GDM1 (cell line): Measurements from ENCODE around the gene HCK.
A peak's percentile ranks its signal among the peaks of the same experiment; 100 is the strongest.
"Not testable (repeated sequence)": the region's sequence is repeated elsewhere in the genome, so short reads cannot be mapped to it uniquely, and the experiment has no call there.

Experiments used
- DNase-seq: peaks from one replicate; lab custom pipeline; 2025; lab: John Stamatoyannopoulos, UW

Gene HCK

DNA sequence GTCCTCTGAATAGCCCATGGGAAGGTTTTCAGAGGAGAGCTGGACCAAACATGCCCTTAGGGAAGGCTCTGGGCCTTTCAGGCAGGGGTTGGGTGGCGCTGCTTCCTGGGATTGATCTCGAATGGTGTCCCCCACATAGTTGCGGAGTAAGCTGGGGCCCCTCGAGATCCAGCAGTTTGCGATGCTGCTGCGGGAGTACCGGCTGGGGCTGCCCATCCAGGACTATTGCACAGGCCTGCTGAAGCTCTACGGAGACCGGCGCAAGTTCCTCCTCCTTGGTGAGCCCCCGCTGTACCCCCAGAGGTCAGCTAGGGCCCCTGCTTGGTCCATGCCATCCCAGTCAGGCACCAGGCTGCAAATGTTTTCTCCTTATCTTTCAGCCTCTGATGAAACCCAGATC is 22.5 kb upstream of the HCK start:
- DNase-seq, result no peak

DNA sequence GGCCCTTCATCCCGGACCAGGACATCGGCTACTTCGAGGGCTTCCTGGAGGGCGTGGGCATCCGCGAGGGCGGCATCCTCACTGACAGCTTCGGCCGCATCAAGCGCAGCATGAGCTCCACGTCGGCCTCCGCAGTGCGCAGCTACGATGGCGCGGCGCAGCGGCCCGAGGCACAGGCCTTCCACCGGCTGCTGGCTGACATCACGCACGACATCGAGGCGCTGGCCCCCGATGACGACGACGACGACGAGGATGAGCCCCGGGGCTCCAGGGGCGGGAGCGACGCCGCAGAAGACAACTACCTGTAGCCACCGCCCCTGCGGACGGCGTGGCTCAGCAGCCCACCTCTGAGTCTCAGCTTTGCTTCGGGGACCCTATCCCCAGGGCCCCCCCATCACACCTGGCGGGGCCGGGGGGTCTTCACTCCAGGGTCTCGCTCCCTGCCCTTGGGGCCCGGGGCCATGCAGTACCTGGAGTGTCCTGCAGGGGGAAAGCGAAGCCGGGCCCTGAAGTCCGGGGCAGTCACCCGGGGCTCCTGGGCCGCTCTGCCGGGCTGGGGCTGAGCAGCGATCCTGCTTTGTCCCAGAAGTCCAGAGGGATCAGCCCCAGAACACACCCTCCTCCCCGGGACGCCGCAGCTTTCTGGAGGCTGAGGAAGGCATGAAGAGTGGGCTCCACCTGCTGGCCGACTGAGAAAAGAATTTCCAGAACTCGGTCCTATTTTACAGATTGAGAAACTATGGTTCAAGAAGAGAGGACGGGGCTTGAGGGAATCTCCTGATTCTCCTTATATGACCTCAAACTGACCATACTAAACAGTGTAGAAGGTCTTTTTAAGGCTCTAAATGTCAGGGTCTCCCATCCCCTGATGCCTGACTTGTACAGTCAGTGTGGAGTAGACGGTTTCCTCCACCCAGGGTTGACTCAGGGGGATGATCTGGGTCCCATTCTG is 20.8 kb upstream of the HCK start:
- peak; percentile 13 for DNase-seq

DNA sequence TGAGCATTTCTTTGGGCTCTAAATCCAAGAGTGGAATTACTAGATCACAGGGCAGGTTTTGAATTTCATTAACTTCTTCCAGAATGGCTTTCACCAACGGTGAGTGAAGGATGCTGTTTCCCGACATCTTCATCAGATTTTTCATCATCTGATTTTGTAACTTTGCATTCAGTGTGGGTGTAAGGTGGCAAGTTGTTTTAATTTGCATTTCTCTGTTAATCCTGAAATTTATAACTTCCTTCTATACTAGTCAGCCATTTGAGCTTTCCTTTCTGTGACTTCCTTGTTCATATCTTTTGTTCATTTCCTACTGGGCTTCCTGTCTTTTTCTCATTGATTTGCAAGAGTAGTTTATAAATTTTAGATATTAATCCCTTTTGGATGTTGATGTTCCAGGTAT is 18.7 kb upstream of the HCK start:
- DNase-seq, result no peak

DNA sequence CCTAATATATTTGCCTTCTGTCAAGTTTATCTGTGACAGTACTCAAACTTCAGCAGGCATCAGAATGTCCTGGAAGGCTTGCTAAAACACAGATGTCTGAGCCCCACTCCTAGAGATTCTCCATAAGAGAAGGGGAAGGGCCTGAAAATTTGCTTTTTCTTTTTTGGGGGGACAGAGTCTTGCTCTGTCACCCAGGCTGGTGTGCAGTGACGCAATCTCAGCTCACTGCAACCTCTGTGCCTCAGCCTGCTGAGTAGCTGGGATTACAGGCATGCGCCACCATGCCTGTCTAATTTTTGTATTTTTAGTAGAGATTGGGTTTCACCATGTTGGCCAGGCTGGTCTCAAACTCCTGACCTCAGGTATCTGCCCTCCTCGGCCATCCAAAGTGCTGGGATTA is 18.3 kb upstream of the HCK start:
- DNase-seq, result not testable (repeated sequence)

GRCh38 chr20:32034581-32035425 is 17.2 kb upstream of the HCK start:
- DNase-seq, result peak; percentile 51

DNA sequence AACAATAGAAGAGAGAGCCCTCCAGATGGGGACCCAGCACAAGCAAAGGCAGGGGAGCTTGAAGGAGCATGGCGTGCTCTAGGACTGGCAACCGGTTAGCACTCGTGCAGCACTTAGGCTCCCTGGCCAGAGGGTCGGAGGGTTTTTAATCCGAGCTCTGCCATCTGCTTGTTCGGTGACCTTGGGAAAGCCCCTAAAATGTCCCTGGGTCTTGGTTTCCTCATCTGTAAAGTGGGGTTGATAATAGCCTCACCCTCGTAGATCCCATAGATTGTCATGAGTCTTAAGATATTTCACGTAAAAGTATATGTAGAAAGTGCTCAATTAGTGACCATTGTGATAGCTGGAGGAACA is 16.6 kb upstream of the HCK start:
- DNase-seq, result no peak

GRCh38 chr20:32036252-32036651 is 15.8 kb upstream of the HCK start:
- DNase-seq, result no peak

GRCh38 chr20:32036716-32037485 is 15.1 kb upstream of the HCK start:
- no peak for DNase-seq

DNA sequence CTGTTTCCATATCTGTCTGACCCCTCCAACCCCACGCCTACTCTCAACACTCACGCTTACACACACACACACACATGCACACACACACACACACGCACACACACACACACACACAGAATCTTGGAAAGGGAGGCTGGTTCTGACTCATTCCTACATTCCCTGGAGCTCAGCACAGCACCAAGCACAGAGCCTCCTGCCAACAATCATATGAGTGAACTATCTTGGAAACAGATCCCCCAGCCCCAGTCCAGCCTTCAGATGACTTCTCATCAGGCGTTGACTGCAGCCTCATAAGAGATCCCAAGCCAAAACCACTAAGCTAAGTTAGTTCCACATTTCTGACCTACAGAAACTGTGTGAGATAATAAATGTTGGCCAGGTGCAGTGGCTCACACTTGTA is 14.1 kb upstream of the HCK start:
- no peak for DNase-seq

DNA sequence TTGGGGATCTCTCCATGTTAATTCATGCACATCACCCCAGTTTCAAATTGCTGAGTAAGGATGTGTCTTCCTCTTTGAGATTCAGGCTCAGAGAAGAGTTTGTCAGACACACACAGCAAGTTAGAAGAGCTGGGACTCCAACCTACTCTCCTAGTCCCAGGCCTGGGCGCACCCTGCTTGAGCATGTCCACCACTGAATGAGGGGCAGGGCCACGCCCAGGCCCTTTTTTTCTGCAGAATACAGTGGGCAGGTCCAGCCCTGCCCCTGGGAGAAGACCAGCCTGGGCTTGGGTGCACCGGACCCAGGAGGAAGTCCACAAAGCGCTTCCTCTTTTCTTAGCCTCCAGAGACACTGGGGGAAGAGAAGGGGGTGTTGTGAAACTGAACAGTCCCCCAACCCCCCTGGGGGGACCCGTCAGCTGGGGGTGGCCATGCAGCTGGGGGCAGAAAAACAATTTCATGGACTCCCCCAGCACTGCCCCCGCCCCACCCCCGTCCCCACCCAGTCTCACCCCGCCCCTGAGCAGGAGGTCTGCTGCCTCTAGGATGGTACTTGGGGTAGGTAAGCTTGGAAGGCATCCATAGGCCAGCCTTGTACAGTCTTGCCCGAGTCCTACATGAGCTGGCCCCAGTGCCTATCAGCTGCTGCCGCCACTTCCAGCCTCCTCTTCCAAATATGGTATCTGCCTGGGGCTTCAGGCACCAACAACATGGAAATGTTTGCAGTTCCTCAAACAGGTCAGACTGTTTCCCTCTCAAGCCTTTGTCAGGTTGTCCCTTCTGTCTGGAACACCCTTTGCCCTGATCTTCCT is 11.7 kb upstream of the HCK start:
- peak; percentile 78 for DNase-seq

GRCh38 chr20:32045999-32046398 is 6.0 kb upstream of the HCK start:
- no peak for DNase-seq

DNA sequence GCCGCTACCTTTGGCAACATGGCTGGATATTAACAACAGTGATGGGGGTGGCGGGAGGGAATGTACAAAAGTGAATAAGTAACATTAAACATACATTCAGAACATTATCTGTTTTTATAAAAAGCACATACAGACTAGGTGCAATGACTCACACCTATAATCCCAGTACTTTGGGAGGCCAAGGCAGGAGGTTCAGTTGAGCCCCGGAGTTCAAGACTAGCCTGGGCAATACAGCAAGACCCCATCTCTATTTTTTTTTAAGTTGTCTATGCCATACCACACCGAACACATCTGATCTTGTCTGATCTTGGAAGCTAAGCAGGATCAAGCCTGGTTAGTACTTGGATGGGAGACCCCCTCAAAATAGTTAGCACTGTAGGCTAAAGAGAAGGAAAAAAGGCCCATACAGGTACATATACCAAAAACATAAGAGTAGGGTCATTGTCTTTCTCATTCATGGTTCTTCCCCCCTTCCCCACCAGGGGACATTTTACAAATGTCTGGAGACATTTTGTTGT is 1.7 kb upstream of the HCK start:
- DNase-seq, result no peak

DNA sequence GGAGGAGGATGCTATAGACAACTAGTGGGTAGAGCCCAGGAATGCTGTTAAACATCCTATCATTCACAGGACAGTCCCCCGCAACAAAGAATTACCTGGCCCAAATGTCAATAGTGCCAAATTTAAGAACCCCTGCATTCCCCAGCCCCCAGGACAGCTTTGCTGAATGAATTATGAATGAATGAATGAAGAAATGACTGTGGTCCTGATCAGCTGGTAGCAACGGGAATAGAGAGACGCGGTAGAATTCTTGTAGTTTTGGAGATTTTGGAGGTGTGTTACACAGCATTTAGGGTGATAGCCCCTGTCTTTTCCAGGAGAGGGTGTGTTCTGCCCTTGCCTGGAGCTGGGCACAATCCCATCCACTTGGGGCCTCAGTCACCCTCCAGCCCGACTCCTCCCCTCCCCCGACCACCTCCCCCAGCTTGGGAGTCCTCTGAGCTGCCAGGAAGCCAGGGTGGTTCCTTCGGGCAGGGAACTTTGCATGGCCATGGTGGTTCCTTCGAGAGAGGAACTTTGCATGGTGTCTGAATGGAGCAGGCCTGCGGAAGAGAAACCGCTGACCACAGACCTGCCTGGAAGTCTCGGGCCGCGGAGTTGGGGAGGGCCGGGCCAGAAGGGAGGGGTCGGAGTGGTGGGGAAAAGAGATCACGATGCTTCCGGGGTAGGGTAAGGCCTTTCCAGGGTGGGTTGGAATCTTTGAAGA is 1.0 kb upstream of the HCK start:
- peak; percentile 90 for DNase-seq

- no peak for DNase-seq
Observed at GRCh38 chr20:32051720-32052089, 337 bp upstream of the HCK start.

DNA sequence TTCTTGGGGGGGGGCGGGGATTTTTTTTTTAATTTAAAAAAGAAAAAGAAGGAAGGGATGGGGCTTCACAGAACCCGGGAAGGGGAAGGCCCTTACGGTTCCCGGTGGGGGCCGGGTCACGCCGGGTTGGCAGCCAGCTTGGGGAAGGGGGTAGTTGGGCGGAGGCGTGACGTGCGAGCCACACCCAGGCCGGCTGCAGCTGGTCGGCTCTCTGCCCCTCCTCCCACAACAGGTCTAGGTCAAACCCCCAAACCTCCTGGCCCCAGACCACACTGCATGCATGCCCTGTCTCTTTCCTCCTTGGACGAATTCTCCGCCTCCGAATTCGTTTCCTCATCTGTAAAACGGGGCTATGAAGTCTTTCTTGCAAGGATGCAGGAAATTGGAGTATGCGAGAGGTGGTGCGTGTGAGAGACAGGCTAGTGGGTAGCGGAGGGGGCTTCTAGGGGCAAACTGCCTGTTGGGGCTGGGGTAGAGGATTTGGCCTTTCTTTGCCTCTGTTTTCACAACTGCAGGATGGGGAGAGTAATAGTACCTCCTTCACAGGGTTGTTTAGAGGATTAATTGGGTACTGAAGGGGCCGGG is 828 bp downstream of the HCK start:
- DNase-seq, result peak; percentile 80

DNA sequence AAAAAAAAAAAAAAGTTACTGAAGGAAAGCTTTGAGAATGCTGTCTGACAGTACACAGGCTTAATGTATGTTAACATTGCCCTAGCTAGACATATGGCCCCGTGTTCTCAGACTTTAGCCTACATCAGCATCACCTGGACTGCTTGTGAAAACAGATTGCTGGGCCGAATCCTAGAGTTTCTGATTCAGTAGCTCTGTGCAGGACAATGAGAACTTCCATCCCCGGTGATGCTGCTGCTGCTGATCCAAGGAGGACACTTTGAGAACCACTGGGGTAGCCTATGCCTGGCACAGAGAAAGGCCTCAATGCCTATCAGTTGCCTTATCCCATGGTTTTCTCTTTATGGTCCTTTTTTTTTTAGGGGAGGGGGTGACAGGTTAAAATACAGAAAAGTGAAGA is 1.6 kb downstream of the HCK start:
- no peak for DNase-seq

DNA sequence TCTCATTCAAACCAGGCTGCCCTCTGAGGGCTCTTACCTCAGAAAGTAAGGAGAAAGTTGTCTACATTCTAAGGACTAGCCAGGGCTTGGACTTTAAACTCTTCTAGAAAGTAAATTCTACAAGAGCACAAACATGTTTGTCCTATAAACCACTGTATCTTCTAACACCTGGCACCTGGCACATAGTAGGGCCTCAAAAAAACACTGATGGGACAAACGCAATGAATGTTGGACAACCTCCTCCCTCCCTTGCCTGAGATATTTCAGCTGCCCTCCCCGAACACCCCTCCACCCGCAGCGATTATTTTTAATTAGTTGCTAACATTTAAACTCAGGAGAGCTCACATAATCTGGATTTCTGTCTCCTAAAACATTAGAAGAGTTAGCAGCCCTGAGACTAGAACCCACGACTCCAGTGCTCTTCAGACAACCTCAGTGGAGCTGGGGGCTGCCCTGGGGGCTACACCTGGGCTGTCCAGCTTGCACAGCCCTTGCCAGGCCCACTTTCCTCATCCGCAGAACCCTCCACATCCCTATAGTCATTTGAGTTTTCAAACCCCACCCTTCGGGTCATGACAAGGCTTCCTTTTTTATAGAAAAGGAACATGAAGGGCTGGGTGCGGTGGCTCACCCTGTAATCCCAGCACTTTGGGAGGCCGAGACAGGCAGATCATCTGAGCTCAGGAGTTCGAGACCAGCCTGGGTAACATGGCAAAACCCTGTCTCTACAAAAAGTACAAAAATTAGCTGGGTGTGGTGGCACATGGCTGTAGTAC is 4.9 kb downstream of the HCK start:
- no peak for DNase-seq

GRCh38 chr20:32057656-32058184 is 5.7 kb downstream of the HCK start:
- no peak for DNase-seq

- no peak for DNase-seq
Observed at GRCh38 chr20:32059189-32059588, 7.1 kb downstream of the HCK start.
